HCT116 (cell line): ENCODE measurements around the gene SUFU. TPM values are rescaled to one million over a fixed set of nuclear protein-coding genes. Genes with fewer than 3 reads are reported as not detected.

Source experiments
- ATAC-seq: fragments of 200-7000 bp; cut with Tn5 transposase; 2 replicates; pipeline ENCODE4 v1.9.1; 2020; ENCODE audit warnings: mild to moderate bottlenecking, moderate library complexity
- BruUV-seq: library from RNA; stranded (reverse); fragments of 400-500 nt; replicated peaks from 2 replicates; lab custom pipeline; 2021; lab: Mats Ljungman, UMichigan
- CTCF ChIA-PET: fragments of 300-600 bp; sonication (Branson Sonifier 250); formaldehyde crosslinking; loops from one replicate; lab custom pipeline; 2021; ENCODE audit warnings: antibody characterized with exemption; lab: Charles Lee
- POLR2A ChIA-PET: fragments of 300-600, 350-600 bp; sonication (Branson Sonifier 250); formaldehyde crosslinking; loops from one replicate; lab custom pipeline; 2021; ENCODE audit warnings: antibody characterized with exemption; lab: Charles Lee
- RAD21 ChIA-PET, 2 experiments: fragments of 300-600 bp; sonication (Branson Sonifier 250); formaldehyde crosslinking; loops; one replicate each; lab custom pipeline; 2023; ENCODE audit warnings: low total read pairs in 2 of 2; ENCODE audit not compliant: uncharacterized antibody in 2 of 2, unreplicated experiment in 2 of 2, low non-redundant PET in 1 of 2; lab: Charles Lee
- DNase-seq: peaks from one replicate; pipeline ENCODE4 v3.0.0-alpha.2; 2010; ENCODE audit warnings: low read depth, low spot score
- H2AFZ ChIP-seq: fragments of 200-600 bp; shearing (Covaris generic), sonication (generic); 2 replicates; pipeline ENCODE4 v1.6.1; 2017; ENCODE audit warnings: low read depth, mixed run types, mixed read lengths, antibody characterized with exemption, low read length; ENCODE audit not compliant: poor library complexity, severe bottlenecking
- H3K27ac ChIP-seq: 2 replicates; pipeline ENCODE4 v1.5.1; 2012; ENCODE audit warnings: low read depth, low read length
- H3K27me3 ChIP-seq: fragments of 200-600 bp; sonication (generic); 2 replicates; pipeline ENCODE4 v1.6.1; 2016; ENCODE audit warnings: mixed run types, low read length, mixed read lengths; ENCODE audit not compliant: insufficient read depth
- H3K36me3 ChIP-seq, 2 experiments: fragments of 200-500 bp in 1 of 2; fragments of 200-600 bp in 1 of 2; sonication (Bioruptor generic) in 1 of 2; sonication (generic) in 1 of 2; 2 replicates each; pipeline versions ENCODE4 v1.5.1 to v1.6.1; 2014 to 2016; ENCODE audit warnings: low read length in 2 of 2, inconsistent platforms in 1 of 2, mixed read lengths in 1 of 2, mixed run types in 1 of 2; ENCODE audit not compliant: insufficient read depth in 2 of 2, control insufficient read depth in 1 of 2
- H3K4me1 ChIP-seq, 2 experiments: fragments of 200-600 bp in 1 of 2; sonication (generic) in 1 of 2; 2 replicates each; pipeline versions ENCODE4 v1.5.1 to v1.6.1; 2012 to 2017; ENCODE audit warnings: low read length in 2 of 2, inconsistent platforms in 1 of 2, mild to moderate bottlenecking in 1 of 2, mixed read lengths in 1 of 2, mixed run types in 1 of 2, moderate library complexity in 1 of 2; ENCODE audit not compliant: insufficient read depth in 2 of 2, control insufficient read depth in 1 of 2
- H3K4me2 ChIP-seq: fragments of 200-600 bp; sonication (generic); 2 replicates; pipeline ENCODE4 v1.6.1; 2017; ENCODE audit warnings: mixed run types, low read length, mixed read lengths
- H3K4me3 ChIP-seq, 2 experiments: fragments of 200-600 bp in 1 of 2; sonication (generic) in 1 of 2; replicated peaks in 1 of 2; 2 replicates each; pipeline ENCODE4 v1.5.1; 2011 to 2016; ENCODE audit warnings: low read length in 2 of 2, control low read depth in 1 of 2, low read depth in 1 of 2, mild to moderate bottlenecking in 1 of 2, mixed read lengths in 1 of 2, mixed run types in 1 of 2
- H3K79me2 ChIP-seq: fragments of 200-600 bp; sonication (generic); 2 replicates; pipeline ENCODE4 v1.6.1; 2017; ENCODE audit warnings: mild to moderate bottlenecking, mixed run types, low read length, moderate library complexity, mixed read lengths; ENCODE audit not compliant: insufficient read depth
- H3K9ac ChIP-seq: fragments of 200-600 bp; sonication (generic); 2 replicates; pipeline ENCODE4 v1.6.1; 2016; ENCODE audit warnings: low read length, mixed read lengths
- H3K9me2 ChIP-seq: fragments of 200-600 bp; sonication (generic), shearing (Covaris generic); 2 replicates; pipeline ENCODE4 v1.6.1; 2017; ENCODE audit warnings: mixed run types, mild to moderate bottlenecking, moderate library complexity; ENCODE audit not compliant: insufficient read depth
- H3K9me3 ChIP-seq, 2 experiments: fragments of 200-500 bp in 1 of 2; fragments of 200-600 bp in 1 of 2; sonication (Bioruptor generic) in 1 of 2; sonication (generic) in 1 of 2; 2 replicates each; pipeline ENCODE4 v1.6.1; 2014 to 2017; ENCODE audit warnings: low read length in 2 of 2, mixed read lengths in 2 of 2, inconsistent platforms in 1 of 2, low read depth in 1 of 2, mild to moderate bottlenecking in 1 of 2, mixed run types in 1 of 2, moderate library complexity in 1 of 2; ENCODE audit not compliant: control insufficient read depth in 1 of 2, insufficient read depth in 1 of 2
- H4K20me1 ChIP-seq: fragments of 200-600 bp; sonication (generic), shearing (Covaris generic); 2 replicates; pipeline ENCODE4 v1.6.1; 2017; ENCODE audit warnings: mixed run types, mild to moderate bottlenecking, moderate library complexity; ENCODE audit not compliant: insufficient read depth
- CBX3 ChIP-seq: IDR thresholded peaks from 2 replicates; pipeline ENCODE4 v1.6.1; 2012; ENCODE audit warnings: low read depth
- ELF1 ChIP-seq: IDR thresholded peaks from 2 replicates; pipeline ENCODE4 v1.6.1; 2012; ENCODE audit warnings: low read depth, borderline replicate concordance
- SIN3A ChIP-seq: IDR thresholded peaks from 2 replicates; pipeline ENCODE4 v1.6.1; 2012; ENCODE audit warnings: low read depth
- SRF ChIP-seq: IDR thresholded peaks from 2 replicates; pipeline ENCODE4 v1.6.1; 2012; ENCODE audit warnings: low read depth
- intact Hi-C: fragments of 100-400 bp; cut with micrococcal nuclease; formaldehyde crosslinking; loops from 2 replicates; pipeline ENCODE4 v1.10.0; 2022
- total RNA-seq: library from RNA; stranded (reverse); gene quantifications from one replicate; pipeline ENCODE4 v1.2.1, GENCODE V29; 2021; ENCODE audit not compliant: unreplicated experiment
- TF ChIP-seq, protein P1 (sequence below), 3 experiments: fragments of 200-600 bp in 1 of 3; sonication (generic) in 1 of 3; IDR thresholded peaks in 2 of 3; conservative IDR thresholded peaks in 1 of 3; 2 replicates each; pipeline ENCODE4 v1.5.1; 2012 to 2017; ENCODE audit warnings: low read depth in 2 of 3, low read length in 2 of 3, antibody characterized with exemption in 1 of 3, borderline replicate concordance in 1 of 3, control low read depth in 1 of 3, mild to moderate bottlenecking in 1 of 3, mixed read lengths in 1 of 3, mixed run types in 1 of 3, moderate library complexity in 1 of 3; ENCODE audit not compliant: insufficient read depth in 1 of 3

The SUFU gene
- total RNA-seq, 1 experiment from 2014 or later = 18.8 TPM

DNA sequence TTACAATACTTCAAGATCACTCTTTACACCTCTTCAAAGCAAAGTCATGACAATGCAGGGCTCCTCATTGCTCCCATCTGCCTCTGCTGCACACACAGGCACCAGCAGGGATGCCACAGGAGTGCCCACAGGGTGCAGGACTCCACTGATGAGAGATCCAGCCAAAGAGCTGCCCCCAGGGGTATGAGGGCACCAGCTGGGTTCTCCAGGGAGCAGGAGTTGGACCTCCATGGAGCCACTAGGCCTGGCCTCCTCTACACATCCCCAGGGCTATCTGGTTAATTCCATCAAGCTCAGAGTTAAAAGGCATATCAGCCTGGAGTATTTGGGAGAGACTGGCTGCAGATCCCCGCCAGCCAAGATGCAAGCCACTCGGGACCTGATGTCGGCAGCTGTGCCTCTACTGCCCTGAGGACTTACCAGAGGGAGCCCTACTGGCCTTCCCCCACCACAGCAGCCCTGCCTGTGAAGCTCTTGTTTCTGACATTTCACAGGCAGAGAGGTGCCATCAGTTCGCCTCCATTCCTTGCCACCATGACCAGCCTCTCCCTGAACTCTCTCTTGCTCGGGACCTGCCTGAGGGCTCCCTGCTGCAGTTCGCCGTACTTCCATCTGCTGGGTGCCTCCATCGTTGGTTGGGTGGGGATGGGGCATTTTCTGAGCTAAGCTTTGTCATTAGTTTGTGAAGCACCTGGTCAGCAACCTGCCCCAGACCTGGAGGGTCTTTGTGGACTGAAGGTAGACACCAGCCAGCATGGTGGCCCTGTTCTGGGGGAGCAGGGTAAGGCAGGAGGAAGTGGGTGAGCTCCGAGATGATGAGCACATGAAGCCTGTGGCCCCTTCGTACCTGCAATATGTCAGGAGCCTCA is 128.0 kb downstream of the SUFU start:
- no peaks in the 10 kb centered on the region for H3K27me3 ChIP-seq
- intact Hi-C loops = no loop called here
- H3K79me2 ChIP-seq = no peaks in the 10 kb centered on the region
- no peaks in the 10 kb centered on the region for H3K36me3 ChIP-seq
- peaks cover 68 to 95% of the 10 kb centered on the region in 2 experiments for H3K4me1 ChIP-seq
- ATAC-seq = no peak
- no peak for TF ChIP-seq ELF1
- TF ChIP-seq SRF = no peak
- no peak for TF ChIP-seq SIN3A
- no peak for TF ChIP-seq CBX3
- H3K9me3 ChIP-seq = no peaks in the 10 kb centered on the region
- H3K4me2 ChIP-seq = no peak overlapping the region
- no peaks in the 10 kb centered on the region for H4K20me1 ChIP-seq
- no peak overlapping the region for H3K9ac ChIP-seq
- no peak overlapping the region for H3K4me3 ChIP-seq
- DNase-seq = no peak
- no TSS peak for BruUV-seq
- no peaks in the 10 kb centered on the region for H3K9me2 ChIP-seq
- ChIA-PET POLR2A (no interaction called here), CTCF (interaction anchor here (1.0 kb wide), 1 partner anchor 11 kb away, joined by 3 read pairs; no protein-coding TSS in a partner anchor), RAD21 (no interaction called here)
- H2AFZ ChIP-seq = no peak overlapping the region
- H3K27ac ChIP-seq = no peak overlapping the region

DNA sequence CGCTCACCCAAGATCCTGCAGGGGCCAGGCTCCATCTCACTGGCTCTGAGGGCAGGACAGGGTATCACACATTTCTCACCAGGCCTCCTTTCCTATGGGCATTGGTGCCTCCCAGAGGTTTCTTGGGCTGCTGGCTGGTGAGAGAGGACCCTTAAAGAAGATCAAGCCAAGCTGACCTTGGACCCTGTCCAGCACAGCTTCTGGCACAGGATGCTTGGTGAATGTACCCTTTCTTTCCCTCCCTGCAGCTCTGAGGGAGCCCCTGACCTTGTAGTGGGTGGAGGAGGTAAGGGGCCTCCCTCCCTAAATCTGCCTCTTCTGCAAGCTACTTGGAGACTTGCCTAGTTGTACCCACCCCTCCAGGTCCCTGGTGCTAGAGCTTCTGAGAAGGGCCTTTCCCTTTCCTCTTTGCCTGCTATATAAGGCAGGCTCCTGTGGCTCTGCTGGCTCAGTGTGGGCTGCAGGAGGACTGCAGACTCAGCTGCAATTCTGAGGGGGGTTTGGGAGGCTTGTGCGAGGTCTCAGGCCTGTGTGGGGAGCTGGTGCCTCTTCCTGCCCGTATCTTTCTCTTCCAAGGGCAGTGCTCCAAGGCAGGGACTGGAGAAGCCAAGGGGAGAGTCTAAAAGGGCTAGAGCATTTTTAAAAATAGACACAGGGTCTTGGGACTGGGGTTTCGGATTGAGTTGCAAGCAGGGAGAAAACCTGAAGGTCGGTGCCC is 128.8 kb downstream of the SUFU start:
- peak overlapping the region; percentile 27; the same call in 1 of the 2 replicates for H3K9ac ChIP-seq
- H3K36me3 ChIP-seq = no peaks in the 10 kb centered on the region
- no peaks in the 10 kb centered on the region for H3K9me2 ChIP-seq
- BruUV-seq = no TSS peak
- peaks cover 60 to 87% of the 10 kb centered on the region in 2 experiments for H3K4me1 ChIP-seq
- RAD21 ChIA-PET = no interaction called here
- POLR2A ChIA-PET = no interaction called here
- H3K27me3 ChIP-seq = no peaks in the 10 kb centered on the region
- DNase-seq (no peak), ATAC-seq (no peak)
- H3K9me3 ChIP-seq = no peaks in the 10 kb centered on the region
- H3K4me3 ChIP-seq = no peak overlapping the region
- no peaks in the 10 kb centered on the region for H4K20me1 ChIP-seq
- CTCF ChIA-PET = interaction anchor here (1.0 kb wide), 1 partner anchor 10 kb away, joined by 3 read pairs; no protein-coding TSS in a partner anchor
- intact Hi-C loops = no loop called here
- no peak overlapping the region for H3K27ac ChIP-seq
- TF ChIP-seq, protein P1, sequence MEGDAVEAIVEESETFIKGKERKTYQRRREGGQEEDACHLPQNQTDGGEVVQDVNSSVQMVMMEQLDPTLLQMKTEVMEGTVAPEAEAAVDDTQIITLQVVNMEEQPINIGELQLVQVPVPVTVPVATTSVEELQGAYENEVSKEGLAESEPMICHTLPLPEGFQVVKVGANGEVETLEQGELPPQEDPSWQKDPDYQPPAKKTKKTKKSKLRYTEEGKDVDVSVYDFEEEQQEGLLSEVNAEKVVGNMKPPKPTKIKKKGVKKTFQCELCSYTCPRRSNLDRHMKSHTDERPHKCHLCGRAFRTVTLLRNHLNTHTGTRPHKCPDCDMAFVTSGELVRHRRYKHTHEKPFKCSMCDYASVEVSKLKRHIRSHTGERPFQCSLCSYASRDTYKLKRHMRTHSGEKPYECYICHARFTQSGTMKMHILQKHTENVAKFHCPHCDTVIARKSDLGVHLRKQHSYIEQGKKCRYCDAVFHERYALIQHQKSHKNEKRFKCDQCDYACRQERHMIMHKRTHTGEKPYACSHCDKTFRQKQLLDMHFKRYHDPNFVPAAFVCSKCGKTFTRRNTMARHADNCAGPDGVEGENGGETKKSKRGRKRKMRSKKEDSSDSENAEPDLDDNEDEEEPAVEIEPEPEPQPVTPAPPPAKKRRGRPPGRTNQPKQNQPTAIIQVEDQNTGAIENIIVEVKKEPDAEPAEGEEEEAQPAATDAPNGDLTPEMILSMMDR (IDR thresholded peaks at IDR 0.05 in 2 of 3, conservative IDR thresholded peaks at IDR 0.05 in 1 of 3; ENCODE audit: borderline replicate concordance in 1 of 3, insufficient read depth in 1 of 3, low read depth in 2 of 3, low read length in 2 of 3) = no peak
- no peak for TF ChIP-seq CBX3
- no peak overlapping the region for H2AFZ ChIP-seq
- H3K4me2 ChIP-seq = peak overlapping the region; percentile 61
- no peaks in the 10 kb centered on the region for H3K79me2 ChIP-seq
